Lower lobe of right lung (tissue), 2 donors: ENCODE data around the gene ABAT. TPM values are rescaled to one million over a fixed set of nuclear protein-coding genes. Genes with fewer than 3 reads are reported as not detected.

ENCODE experiments used
- ATAC-seq, 2 donors: fragments of 200-7000 bp; cut with Tn5 transposase; one replicate each; pipeline ENCODE4 v1.9.1; 2020 to 2022; ENCODE audit warnings: mild to moderate bottlenecking in 2 of 2, moderate library complexity in 2 of 2
- DNase-seq: peaks from one replicate; pipeline ENCODE4 v3.0.0-alpha.2; 2020
- H3K27ac ChIP-seq: fragments of 200-600 bp; one replicate; pipeline ENCODE4 v1.8.0; 2022
- H3K27me3 ChIP-seq: fragments of 200-600 bp; one replicate; pipeline ENCODE4 v1.8.0; 2022; ENCODE audit warnings: low read depth
- H3K36me3 ChIP-seq: fragments of 200-600 bp; one replicate; pipeline ENCODE4 v1.8.0; 2022; ENCODE audit warnings: mild to moderate bottlenecking
- H3K4me1 ChIP-seq: fragments of 200-600 bp; one replicate; pipeline ENCODE4 v1.8.0; 2022
- H3K4me3 ChIP-seq: fragments of 200-600 bp; one replicate; pipeline ENCODE4 v1.8.0; 2022; ENCODE audit warnings: mild to moderate bottlenecking
- H3K9me3 ChIP-seq: fragments of 200-600 bp; one replicate; pipeline ENCODE4 v1.8.0; 2022
- CTCF ChIP-seq: fragments of 200-600 bp; IDR thresholded peaks from one replicate; pipeline ENCODE4 v1.8.0; 2022; ENCODE audit warnings: antibody characterized with exemption, mild to moderate bottlenecking
- intact Hi-C: fragments of 100-400 bp; cut with DNase I; formaldehyde crosslinking; loops from one replicate; pipeline ENCODE4 v1.11.0; 2022
- total RNA-seq: library from RNA; stranded (reverse); fragmentation: NEBNext Ultra II Directional; extraction: Animal tissue kit (Norgen Biotek cat#: 25700); gene quantifications from one replicate; pipeline ENCODE4 v1.2.1, GENCODE V29; 2021
- donor health status: DM: no; HTN: yes; CAD: no; lungs with severe emphysema.

ABAT gene
- total RNA-seq, 1 donor from 2014 or later = 12.9 TPM

GRCh38 chr16:8716592-8716991, 42.2 kb downstream of the ABAT start:
- no peaks in the 10 kb centered on the region for H3K4me1 ChIP-seq
- peaks cover 7% of the 10 kb centered on the region for H3K9me3 ChIP-seq
- H3K4me3 ChIP-seq = no peak overlapping the region
- H3K36me3 ChIP-seq = no peaks in the 10 kb centered on the region
- intact Hi-C loops = no loop called here
- H3K27ac ChIP-seq = no peak overlapping the region
- H3K27me3 ChIP-seq = no peaks in the 10 kb centered on the region
- DNase-seq (no peak), ATAC-seq (no peak)
- TF ChIP-seq CTCF = no peak

GRCh38 chr16:8717469-8717868, 43.1 kb downstream of the ABAT start:
- no peak for ATAC-seq
- intact Hi-C loops = no loop called here
- no peak overlapping the region for H3K4me3 ChIP-seq
- H3K4me1 ChIP-seq = no peaks in the 10 kb centered on the region
- no peaks in the 10 kb centered on the region for H3K27me3 ChIP-seq
- H3K27ac ChIP-seq = no peak overlapping the region
- no peaks in the 10 kb centered on the region for H3K36me3 ChIP-seq
- no peak for DNase-seq
- H3K9me3 ChIP-seq = peaks cover 7% of the 10 kb centered on the region
- TF ChIP-seq CTCF = no peak

- intact Hi-C loops = no loop called here
- ATAC-seq = no peak
- H3K27me3 ChIP-seq = no peaks in the 10 kb centered on the region
Observed at GRCh38 chr16:8717892-8718415, 43.5 kb downstream of the ABAT start.

GRCh38 chr16:8718851-8719680, 44.6 kb downstream of the ABAT start:
- Histone ChIP-seq H3K36me3 (no peaks in the 10 kb centered on the region), H3K27ac (no peak overlapping the region), H3K9me3 (peaks cover 7% of the 10 kb centered on the region), H3K4me3 (no peak overlapping the region), H3K4me1 (no peaks in the 10 kb centered on the region), H3K27me3 (no peaks in the 10 kb centered on the region)
- intact Hi-C loops = no loop called here
- no peak for TF ChIP-seq CTCF
- ATAC-seq = no peak
- DNase-seq = no peak

More at GRCh38 chr16:8717892-8718415, 43.5 kb downstream of the ABAT start:
- H3K9me3 ChIP-seq = peaks cover 7% of the 10 kb centered on the region
- H3K27ac ChIP-seq = no peak overlapping the region
- H3K4me1 ChIP-seq = no peaks in the 10 kb centered on the region
- no peak for TF ChIP-seq CTCF
- no peak for DNase-seq
- H3K4me3 ChIP-seq = no peak overlapping the region
- no peaks in the 10 kb centered on the region for H3K36me3 ChIP-seq

- no peaks in the 10 kb centered on the region for H3K4me1 ChIP-seq
- intact Hi-C loops = no loop called here
- no peaks in the 10 kb centered on the region for H3K36me3 ChIP-seq
- no peak for DNase-seq
- H3K27ac ChIP-seq = no peak overlapping the region
- TF ChIP-seq CTCF = no peak
- ATAC-seq = no peak
- peaks cover 7% of the 10 kb centered on the region for H3K9me3 ChIP-seq
- no peaks in the 10 kb centered on the region for H3K27me3 ChIP-seq
- H3K4me3 ChIP-seq = no peak overlapping the region
Observed at GRCh38 chr16:8720080-8720966, 45.9 kb downstream of the ABAT start.
